Measurements from ENCODE around the gene TRIM49D1. TPM values are rescaled to one million over a fixed set of nuclear protein-coding genes. Genes with fewer than 3 reads are reported as not detected.

TRIM49D1 gene, protein sequence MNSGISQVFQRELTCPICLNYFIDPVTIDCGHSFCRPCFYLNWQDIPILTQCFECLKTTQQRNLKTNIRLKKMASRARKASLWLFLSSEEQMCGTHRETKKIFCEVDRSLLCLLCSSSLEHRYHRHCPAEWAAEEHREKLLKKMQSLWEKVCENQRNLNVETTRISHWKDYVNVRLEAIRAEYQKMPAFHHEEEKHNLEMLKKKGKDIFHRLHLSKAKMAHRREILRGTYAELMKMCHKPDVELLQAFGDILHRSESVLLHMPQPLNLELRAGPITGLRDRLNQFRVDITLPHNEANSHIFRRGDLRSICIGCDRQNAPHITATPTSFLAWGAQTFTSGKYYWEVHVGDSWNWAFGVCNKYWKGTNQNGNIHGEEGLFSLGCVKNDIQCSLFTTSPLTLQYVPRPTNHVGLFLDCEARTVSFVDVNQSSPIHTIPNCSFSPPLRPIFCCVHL
- total RNA-seq = not detected

DNA sequence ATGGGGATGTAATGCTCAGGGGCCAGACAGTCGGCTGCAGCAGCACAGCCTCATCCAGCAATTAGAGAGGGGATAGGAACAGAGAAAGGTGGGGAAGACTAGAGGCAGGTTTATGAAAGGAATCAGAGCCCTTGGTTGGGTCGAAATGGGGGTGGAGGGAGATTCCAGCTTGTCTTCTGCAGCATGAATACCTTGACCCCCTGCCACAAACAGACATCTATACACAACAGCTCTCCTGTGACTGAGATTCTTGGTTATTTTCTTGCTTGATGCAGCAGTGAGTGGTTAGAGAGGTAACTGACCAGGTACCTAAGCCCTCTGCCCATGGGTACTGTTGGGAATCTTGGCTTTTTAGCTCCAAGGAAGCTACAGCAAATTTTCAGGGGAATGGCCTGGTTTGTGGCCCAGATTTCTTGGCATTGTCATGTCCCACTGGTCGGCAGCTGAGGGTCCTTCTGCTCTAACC lies at the start of gene TRIM49D1:
TRIM49D1 (minus strand) TSS at position 51 of the 466 bp plus-strand sequence. CDS start 4,535 bp downstream, outside the sequence.

DNA sequence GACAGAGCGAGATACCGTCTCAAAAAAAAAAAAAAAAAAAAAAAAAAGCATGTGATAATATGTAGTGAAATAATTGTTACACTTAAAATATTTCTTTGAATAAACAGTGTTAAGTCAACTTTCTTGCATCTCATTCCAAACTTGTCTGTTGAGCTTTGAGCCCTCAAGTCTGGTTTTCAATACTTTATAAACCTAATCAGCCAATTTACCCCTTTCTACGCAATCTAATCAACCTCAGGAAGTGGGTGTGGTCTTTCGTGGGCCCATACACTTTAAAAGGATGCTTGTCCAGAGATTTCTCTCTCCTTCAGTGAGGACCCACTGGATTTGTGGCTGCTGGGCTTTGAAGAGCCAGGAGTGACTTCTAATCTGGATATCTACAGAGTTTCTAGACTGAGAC lies 43.7 kb upstream of the TRIM49D1 start, which contains the start of gene TRIM64:
TRIM64 (plus strand) TSS at position 301 of the 400 bp plus-strand sequence. CDS start 2,467 bp downstream, outside the sequence.

DNA sequence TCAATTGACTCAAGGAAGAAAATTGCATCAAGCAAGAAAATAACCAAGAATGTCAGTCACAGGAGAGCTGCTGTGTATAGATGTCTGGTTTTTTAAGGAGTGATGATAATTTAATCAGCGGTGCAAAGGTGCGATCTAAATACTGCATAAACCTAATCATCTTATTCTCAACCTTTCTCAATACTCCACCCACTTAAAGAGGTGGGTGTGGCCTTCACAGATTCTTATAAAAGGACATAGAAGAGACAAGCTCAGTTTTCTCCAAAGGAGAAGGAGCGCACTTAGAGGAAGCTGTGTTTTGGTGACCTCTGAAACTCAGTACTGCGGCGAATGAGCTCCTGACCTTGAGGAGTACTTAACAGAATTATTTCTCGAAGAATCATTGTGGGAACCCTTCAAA lies 1.7 kb upstream of the TRIM49D1 start, which contains the start of gene TRIM49D2:
TRIM49D2 (plus strand) TSS at position 301 of the 400 bp plus-strand sequence. CDS start 2,698 bp downstream, outside the sequence.

Small RNA genes lying within 50 kb of the gene (small RNA-seq; reads per million reads assigned to genes)
- 0 reads per million in 2 donors for gene AP004607.1

Other genes with a start within 250 kb of the TRIM49D1 start
- gene TRIM77, start 211.9 kb downstream of the TRIM49D1 start, total RNA-seq = not detected
- gene TRIM49, start 113.7 kb downstream of the TRIM49D1 start, total RNA-seq = not detected
- not detected for gene TRIM64B, start 43.8 kb downstream of the TRIM49D1 start, total RNA-seq
- gene TRIM49D2, start 1.8 kb upstream of the TRIM49D1 start, total RNA-seq = not detected
- gene TRIM64, start 43.8 kb upstream of the TRIM49D1 start, total RNA-seq = not detected
- gene TRIM49C, start 108.9 kb upstream of the TRIM49D1 start, total RNA-seq = not detected
- gene UBTFL1, start 163.7 kb upstream of the TRIM49D1 start, total RNA-seq = not detected
- gene NAALAD2, start 212.4 kb upstream of the TRIM49D1 start, total RNA-seq = 1 to 10 TPM in 1 of 2 donors, under 1 TPM in 1; 0.67 to 2.4 TPM